ENCODE measurements around the gene ENTR1.
A peak's percentile ranks its signal among the peaks of the same experiment; 100 is the strongest.

ENTR1 gene

DNA sequence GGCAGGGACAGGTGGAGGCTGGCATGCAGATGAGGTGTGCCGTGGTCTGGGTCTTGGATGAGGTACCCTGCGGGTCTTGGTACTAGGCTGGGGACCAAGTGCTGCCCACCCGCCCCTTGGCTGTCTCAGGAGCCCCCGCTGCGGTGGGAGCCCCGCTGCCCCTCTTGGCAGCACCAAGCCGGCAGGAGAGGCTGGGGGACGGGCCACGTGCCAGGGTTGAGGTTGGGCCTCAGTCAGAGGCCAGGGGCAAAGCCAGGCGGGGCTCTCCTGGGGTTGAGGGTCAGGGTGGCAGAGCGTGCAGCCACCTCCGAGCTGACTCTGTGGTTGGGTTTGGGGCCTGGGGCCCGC is 38.9 kb downstream of the ENTR1 start:
- Histone ChIP-seq H3K4me1 (peaks cover 87% of the 10 kb centered on the region), H3K4me2 (peak overlapping the region; percentile 97), H3K27me3 (no peaks in the 10 kb centered on the region), H3K9ac (peak overlapping the region; percentile 82; the same call in 1 of the 2 replicates), H3K36me3 (peaks cover 36% of the 10 kb centered on the region), H3K27ac (peak overlapping the region; percentile 94), H3K4me3 (no peak overlapping the region), H4K20me1 (peaks cover under 1% of the 10 kb centered on the region; the same call in 1 of the 2 replicates), H3K9me3 (no peaks in the 10 kb centered on the region)
- no peak for TF ChIP-seq Cebpa-rat (IDR thresholded peaks at IDR 0.05)

DNA sequence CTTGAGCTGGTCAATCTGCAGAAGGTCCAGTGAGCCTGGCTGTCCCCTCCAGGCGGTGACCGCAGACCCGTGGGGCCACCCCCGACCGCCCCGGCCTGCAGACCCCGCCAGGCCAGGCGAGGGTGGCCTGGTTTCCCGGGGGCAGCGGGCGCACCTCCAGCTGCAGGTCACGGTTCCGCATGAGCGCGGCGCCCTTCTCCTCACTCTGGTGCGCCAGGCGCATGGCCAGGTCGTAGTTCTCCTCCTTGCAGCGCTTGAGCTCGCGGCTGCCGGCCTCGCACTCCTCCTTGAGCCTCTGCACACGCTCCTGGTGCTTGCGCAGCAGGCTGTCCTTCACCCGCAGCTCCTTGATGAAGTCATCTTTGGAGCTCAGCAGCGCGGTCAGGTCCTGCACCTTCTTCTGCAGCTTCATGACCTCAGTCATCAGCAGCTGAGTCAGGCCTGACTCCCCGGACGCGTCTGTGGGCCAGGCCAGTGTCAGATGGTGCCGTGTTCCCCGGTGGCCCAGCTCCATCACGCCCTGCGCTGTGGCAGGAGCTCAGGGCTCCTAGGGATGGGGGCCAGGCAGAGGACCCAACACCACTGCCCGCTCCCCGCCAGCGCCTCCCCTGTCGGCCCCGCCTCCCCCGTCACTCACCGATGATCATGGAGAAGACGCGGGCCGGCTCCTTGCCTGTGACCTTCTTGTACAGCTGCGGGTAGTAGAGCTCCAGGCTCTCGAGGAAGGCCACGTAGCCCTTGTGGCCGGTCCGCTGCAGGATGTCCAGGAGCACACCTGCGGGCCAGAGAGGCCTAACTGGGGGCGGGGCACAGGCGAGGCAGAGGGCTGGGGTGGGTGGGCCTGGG is 39.5 kb downstream of the ENTR1 start:
- Histone ChIP-seq H3K4me3 (no peak overlapping the region), H3K27me3 (no peaks in the 10 kb centered on the region), H3K4me1 (peaks cover 87% of the 10 kb centered on the region), H4K20me1 (no peaks in the 10 kb centered on the region), H3K9ac (no peak overlapping the region), H3K27ac (no peak overlapping the region), H3K4me2 (peak overlapping the region; percentile 97; the same call in 1 of the 2 replicates), H3K36me3 (peaks cover 32% of the 10 kb centered on the region), H3K9me3 (no peaks in the 10 kb centered on the region)
- TF ChIP-seq Cebpa-rat (IDR thresholded peaks at IDR 0.05), result no peak

DNA sequence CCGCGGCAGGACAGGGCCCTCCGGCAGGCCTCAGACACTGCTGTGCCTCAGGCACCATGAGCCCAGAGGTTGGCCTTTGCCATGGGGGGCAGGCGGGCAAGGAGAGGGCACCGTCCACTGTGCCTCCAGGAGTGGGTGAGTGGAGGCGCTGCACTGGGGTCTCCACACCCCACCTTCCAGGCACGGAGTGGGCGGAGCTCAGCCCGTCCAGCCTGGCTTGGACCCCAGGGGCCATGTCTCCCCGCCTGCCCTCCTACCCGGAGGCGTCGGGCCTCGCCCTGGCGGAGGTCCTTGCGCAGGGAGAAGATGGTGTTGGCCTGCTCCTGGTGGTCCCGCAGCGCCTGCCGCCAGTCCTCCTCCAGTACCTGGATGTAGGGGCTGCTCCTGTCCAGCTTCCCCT is 40.4 kb downstream of the ENTR1 start:
- Histone ChIP-seq H3K4me2 (no peak overlapping the region), H3K4me1 (peaks cover 90% of the 10 kb centered on the region), H3K4me3 (no peak overlapping the region), H3K27me3 (no peaks in the 10 kb centered on the region), H3K9ac (no peak overlapping the region), H3K27ac (no peak overlapping the region), H4K20me1 (no peaks in the 10 kb centered on the region), H3K36me3 (peaks cover 23% of the 10 kb centered on the region; the same call in 1 of the 2 replicates), H3K9me3 (no peaks in the 10 kb centered on the region)
- no peak for TF ChIP-seq Cebpa-rat (IDR thresholded peaks at IDR 0.05)

DNA sequence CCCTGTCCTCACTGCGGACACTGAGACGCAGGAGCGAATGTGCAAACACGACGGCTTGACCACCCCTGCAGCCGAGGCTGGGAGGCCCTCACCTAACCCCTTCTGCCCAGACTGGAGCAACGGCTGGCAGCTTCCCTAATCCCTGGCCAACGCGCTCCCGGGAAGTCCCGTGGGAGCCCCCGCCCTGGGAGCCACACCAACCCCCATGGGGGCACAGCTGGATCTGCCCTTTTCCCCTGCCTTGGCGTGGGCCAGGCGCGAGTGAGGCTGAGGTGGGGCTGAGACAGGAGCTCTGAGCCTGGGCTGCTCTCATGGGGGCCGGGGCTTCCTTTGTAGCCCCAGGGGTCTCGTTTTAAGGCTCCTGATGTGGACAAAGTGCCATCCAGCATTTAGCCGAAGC is 42.2 kb downstream of the ENTR1 start:
- peak overlapping the region; percentile 36 for H3K9ac ChIP-seq
- H3K27me3 ChIP-seq, result no peaks in the 10 kb centered on the region
- peak overlapping the region; percentile 48 for H3K27ac ChIP-seq
- H4K20me1 ChIP-seq, result no peaks in the 10 kb centered on the region
- no peak for TF ChIP-seq Cebpa-rat (IDR thresholded peaks at IDR 0.05)
- no peaks in the 10 kb centered on the region for H3K9me3 ChIP-seq
- peaks cover 89% of the 10 kb centered on the region for H3K4me1 ChIP-seq
- H3K36me3 ChIP-seq, result peaks cover 23% of the 10 kb centered on the region; the same call in 1 of the 2 replicates
- peak overlapping the region; percentile 66 for H3K4me2 ChIP-seq
- no peak overlapping the region for H3K4me3 ChIP-seq

DNA sequence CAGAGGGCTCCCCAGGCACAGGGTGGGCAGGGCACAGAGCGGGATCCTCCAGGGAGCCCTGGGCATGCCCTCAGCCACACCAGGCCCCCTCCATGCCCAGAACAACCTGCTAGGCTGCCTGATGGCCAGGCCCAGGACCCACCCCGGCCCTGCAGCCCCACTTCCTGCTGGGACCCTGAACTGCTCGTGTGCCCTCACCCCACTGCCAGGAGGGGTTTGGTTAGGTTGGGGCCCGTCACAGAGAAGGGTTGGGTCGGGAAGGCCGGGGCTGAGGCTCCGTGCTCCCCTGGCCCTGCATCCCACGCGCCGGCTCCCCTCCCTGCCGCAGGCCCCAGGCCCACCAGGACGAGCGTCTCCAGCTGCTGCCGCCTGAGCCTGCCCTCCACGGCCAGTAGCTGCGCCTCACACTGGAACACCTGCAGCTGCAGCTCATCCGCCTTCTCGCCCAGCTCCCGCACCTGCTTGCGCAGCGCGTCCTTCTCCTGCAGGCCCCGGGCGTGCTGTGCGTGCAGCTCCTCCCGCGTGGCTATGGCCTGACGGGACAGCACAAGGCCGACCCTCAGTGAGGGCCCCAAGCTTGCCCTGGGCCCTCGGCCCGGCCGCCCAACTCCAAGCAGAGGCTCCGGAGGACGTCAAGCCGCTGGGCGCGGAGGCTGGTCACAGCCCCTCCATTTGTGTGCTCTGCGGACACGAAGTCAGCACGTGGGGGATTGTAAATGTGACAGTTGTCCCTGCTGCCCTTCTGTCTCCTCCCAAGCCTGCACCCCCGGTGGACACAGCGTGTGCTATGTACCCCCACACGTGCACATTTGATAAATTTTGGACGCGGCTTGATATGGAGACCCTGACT is 42.9 kb downstream of the ENTR1 start:
- H3K9ac ChIP-seq, result no peak overlapping the region; the same call in 1 of the 2 replicates
- H3K27ac ChIP-seq, result peak overlapping the region; percentile 48; the same call in 1 of the 2 replicates
- H3K4me1 ChIP-seq, result peaks cover 87% of the 10 kb centered on the region
- H3K9me3 ChIP-seq, result no peaks in the 10 kb centered on the region
- H3K36me3 ChIP-seq, result peaks cover 23% of the 10 kb centered on the region; the same call in 1 of the 2 replicates
- H3K27me3 ChIP-seq, result no peaks in the 10 kb centered on the region
- no peak for TF ChIP-seq Cebpa-rat (IDR thresholded peaks at IDR 0.05)
- H3K4me2 ChIP-seq, result peak overlapping the region; percentile 66
- peaks cover 4% of the 10 kb centered on the region for H4K20me1 ChIP-seq
- H3K4me3 ChIP-seq, result no peak overlapping the region

DNA sequence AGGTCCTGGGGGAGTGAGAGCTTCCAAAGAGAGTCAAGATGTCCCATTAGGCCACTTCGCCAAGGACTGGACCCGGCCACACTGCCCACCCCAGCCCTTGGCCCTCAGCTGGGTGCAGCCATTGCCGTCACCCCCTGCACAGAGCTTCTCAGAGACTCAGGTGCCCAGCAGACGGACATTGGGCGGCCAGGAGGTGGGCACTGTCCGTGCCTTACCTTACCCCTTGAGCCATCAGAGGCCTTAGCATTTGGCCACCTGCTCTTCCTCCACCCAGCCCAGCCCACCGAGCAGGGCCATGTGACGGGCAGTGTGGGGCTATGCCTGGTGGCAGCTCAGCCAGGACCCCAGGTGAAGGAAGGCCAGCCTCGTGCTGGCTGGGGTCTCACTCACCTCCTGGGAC is 43.6 kb downstream of the ENTR1 start:
- Histone ChIP-seq H3K4me2 (peak overlapping the region; percentile 66; the same call in 1 of the 2 replicates), H3K27me3 (no peaks in the 10 kb centered on the region), H3K9ac (no peak overlapping the region), H3K4me1 (peaks cover 87% of the 10 kb centered on the region), H3K9me3 (no peaks in the 10 kb centered on the region), H3K4me3 (no peak overlapping the region), H3K27ac (peak overlapping the region; percentile 75), H4K20me1 (peaks cover 11% of the 10 kb centered on the region), H3K36me3 (peaks cover 29% of the 10 kb centered on the region; the same call in 1 of the 2 replicates)
- no peak for TF ChIP-seq Cebpa-rat (IDR thresholded peaks at IDR 0.05)

DNA sequence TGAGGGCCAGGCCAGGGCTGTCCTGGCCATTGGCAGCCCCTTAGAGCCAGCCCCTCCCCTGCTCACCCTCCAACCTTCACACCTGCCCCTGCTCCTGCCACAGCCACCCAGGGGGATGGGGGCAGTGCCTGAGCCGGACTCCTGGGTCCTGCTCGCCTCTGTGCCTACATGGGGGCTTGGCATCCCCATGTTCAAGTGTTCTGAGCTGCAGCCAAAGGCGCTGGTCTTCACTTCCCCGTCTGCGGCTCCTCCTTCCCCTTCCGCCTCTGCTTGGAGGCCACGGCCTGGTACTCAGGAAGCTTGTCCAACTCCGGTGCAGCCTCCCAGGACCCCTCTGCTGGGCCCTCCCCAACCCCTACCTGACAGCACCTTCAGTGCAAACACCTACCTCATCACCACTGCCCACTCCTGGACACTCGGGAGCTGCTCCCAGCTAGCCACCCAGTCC is 44.6 kb downstream of the ENTR1 start:
- Histone ChIP-seq H3K9me3 (no peaks in the 10 kb centered on the region), H3K9ac (peak overlapping the region; percentile 45), H3K4me2 (peak overlapping the region; percentile 80), H3K27ac (peak overlapping the region; percentile 75), H3K36me3 (peaks cover 36% of the 10 kb centered on the region; the same call in 1 of the 2 replicates), H4K20me1 (peaks cover 22% of the 10 kb centered on the region), H3K4me3 (no peak overlapping the region), H3K27me3 (no peaks in the 10 kb centered on the region), H3K4me1 (peaks cover 86% of the 10 kb centered on the region)
- TF ChIP-seq Cebpa-rat (IDR thresholded peaks at IDR 0.05), result no peak

DNA sequence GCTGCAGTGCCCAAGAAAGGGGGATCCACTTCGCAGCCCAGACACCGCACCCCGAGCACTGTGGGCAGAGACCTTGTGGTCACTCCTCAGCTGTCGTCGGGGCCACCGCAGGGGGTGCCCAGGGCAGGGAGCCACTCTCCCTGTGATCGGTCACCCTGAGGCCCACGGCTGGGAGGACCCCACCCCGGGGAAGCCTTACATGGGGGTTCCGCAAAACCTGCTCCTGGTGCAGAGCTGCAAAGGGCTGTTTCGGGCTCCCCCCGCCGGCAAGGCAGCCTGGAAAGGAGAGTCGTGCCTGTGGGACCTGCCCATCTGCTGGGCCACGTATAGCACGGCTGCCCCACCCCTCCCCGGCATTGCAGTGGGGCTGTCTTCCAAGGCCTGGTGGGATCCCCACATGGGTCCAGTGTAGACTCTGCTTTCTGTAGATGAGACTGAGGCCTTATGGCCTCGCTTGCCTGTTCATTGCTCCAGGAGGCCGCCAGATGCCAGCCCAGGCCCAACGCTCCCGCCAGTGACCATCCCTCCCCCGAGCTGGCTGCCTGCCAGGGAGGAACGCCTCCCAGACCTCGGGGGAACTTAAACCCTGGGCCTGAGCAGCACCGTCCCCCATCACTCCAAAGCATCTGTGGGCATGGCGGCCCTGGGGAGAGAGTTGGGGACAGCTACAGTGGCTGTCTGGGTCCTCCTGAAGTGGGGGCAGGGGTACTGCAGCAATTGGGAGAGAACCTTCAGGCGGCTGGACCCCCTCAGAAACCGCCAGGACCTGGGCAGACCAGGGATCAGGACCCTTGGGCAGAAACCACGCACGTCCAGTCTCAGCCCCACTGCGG is 45.3 kb downstream of the ENTR1 start:
- Histone ChIP-seq H3K27me3 (no peaks in the 10 kb centered on the region), H3K4me1 (peaks cover 80% of the 10 kb centered on the region), H3K9me3 (no peaks in the 10 kb centered on the region), H3K36me3 (peaks cover 32% of the 10 kb centered on the region; the same call in 1 of the 2 replicates), H3K4me2 (peak overlapping the region; percentile 80), H3K27ac (peak overlapping the region; percentile 75), H3K4me3 (no peak overlapping the region), H3K9ac (peak overlapping the region; percentile 45), H4K20me1 (peaks cover 28% of the 10 kb centered on the region)
- TF ChIP-seq Cebpa-rat (IDR thresholded peaks at IDR 0.05), result no peak
